GM21360 (cell line): ENCODE measurements around the gene ABCB1.
"Not testable (repeated sequence)": the region's sequence is repeated elsewhere in the genome, so short reads cannot be mapped to it uniquely, and the experiment has no call there.

Experiments used
- ATAC-seq: cut with Tn5 transposase; IDR thresholded peaks from one replicate; pipeline ENCODE4 v1.9.1; 2021; ENCODE audit warnings: mild to moderate bottlenecking, moderate library complexity; ENCODE audit not compliant: unreplicated experiment

ABCB1 gene

GRCh38 chr7:87474533-87475358 is 125.9 kb downstream of the ABCB1 start:
- peak; percentile 80 for ATAC-seq

GRCh38 chr7:87473986-87474385 is 126.7 kb downstream of the ABCB1 start:
- ATAC-seq, result peak; percentile 6

- ATAC-seq, result no peak
Observed at GRCh38 chr7:87473192-87473591, 127.5 kb downstream of the ABCB1 start.

- ATAC-seq, result no peak
Observed at GRCh38 chr7:87471473-87471872, 129.2 kb downstream of the ABCB1 start.

- ATAC-seq, result not testable (repeated sequence)
Observed at GRCh38 chr7:87469204-87469603, 131.5 kb downstream of the ABCB1 start.

- ATAC-seq, result not testable (repeated sequence)
Observed at GRCh38 chr7:87465534-87465880, 135.2 kb downstream of the ABCB1 start.

- not testable (repeated sequence) for ATAC-seq
Observed at GRCh38 chr7:87464830-87465533, 135.7 kb downstream of the ABCB1 start.

- ATAC-seq, result no peak
Observed at GRCh38 chr7:87463982-87464381, 136.7 kb downstream of the ABCB1 start.

- not testable (repeated sequence) for ATAC-seq
Observed at GRCh38 chr7:87460444-87460843, 140.2 kb downstream of the ABCB1 start.

GRCh38 chr7:87459941-87460340 is 140.7 kb downstream of the ABCB1 start:
- no peak for ATAC-seq

GRCh38 chr7:87458148-87458547 is 142.5 kb downstream of the ABCB1 start:
- ATAC-seq, result no peak

- ATAC-seq, result no peak
Observed at GRCh38 chr7:87456247-87456646, 144.4 kb downstream of the ABCB1 start.
